SKM-1 treated with dmso at 0.1 percent for 144 hours (cell line): Measurements from ENCODE around the gene PTPRU.
A peak's percentile ranks its signal among the peaks of the same experiment; 100 is the strongest.
"Not testable (repeated sequence)": the region's sequence is repeated elsewhere in the genome, so short reads cannot be mapped to it uniquely, and the experiment has no call there.

Experiments used
- DNase-seq: peaks from one replicate; lab custom pipeline; 2025; ENCODE audit not compliant: unreplicated experiment; lab: John Stamatoyannopoulos, UW

PTPRU gene

DNA sequence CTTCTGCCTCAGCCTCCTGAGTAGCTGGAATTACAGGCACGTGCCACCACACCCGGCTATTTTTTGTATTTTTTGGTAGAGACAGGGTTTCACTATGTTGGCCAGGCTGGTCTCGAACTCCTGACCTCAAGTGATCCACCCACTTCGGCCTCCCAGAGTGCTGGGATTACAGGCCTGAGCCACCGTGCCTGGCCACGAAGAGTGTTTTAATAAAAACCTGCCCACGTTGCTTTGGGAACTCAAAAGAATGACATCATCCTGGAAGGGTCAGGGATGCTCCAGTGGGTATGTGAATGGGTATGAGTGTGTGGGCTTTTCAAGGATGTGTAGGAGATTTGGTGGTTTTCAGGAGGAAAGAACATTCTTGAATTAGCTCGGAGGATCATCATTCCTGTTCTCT is 78.4 kb downstream of the PTPRU start:
- DNase-seq: not testable (repeated sequence)

DNA sequence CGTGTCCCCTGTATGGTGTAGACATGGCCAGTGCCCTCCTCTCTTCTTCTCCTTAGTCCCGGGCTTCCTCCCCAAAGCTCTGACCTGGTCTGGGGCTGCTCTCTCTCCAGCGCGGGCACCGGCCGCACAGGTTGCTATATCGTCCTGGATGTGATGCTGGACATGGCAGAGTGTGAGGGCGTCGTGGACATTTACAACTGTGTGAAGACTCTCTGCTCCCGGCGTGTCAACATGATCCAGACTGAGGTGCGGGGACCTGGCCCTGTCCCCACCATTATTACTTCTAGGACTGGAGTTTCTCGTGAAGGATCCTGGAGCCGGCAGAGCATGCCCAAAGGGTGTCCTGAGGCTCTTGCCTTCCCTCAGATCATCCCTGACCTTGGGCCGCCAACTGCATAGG is 78.9 kb downstream of the PTPRU start:
- no peak for DNase-seq

DNA sequence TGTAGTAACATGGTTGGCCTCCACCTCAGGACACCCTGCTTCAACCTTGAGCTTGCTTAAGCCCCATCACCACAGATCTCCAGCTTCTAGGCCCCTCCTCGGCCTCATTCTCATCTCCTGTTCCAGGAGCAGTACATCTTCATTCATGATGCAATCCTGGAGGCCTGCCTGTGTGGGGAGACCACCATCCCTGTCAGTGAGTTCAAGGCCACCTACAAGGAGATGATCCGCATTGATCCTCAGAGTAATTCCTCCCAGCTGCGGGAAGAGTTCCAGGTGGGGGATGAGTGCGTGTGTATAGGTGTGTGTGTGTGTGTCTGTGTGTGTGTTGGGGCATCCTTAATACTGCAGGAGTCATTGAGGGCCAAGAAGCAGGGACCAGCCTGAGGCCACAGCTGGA is 79.6 kb downstream of the PTPRU start:
- DNase-seq: no peak

GRCh38 chr1:29317063-29317915 is 81.0 kb downstream of the PTPRU start:
- no peak for DNase-seq

DNA sequence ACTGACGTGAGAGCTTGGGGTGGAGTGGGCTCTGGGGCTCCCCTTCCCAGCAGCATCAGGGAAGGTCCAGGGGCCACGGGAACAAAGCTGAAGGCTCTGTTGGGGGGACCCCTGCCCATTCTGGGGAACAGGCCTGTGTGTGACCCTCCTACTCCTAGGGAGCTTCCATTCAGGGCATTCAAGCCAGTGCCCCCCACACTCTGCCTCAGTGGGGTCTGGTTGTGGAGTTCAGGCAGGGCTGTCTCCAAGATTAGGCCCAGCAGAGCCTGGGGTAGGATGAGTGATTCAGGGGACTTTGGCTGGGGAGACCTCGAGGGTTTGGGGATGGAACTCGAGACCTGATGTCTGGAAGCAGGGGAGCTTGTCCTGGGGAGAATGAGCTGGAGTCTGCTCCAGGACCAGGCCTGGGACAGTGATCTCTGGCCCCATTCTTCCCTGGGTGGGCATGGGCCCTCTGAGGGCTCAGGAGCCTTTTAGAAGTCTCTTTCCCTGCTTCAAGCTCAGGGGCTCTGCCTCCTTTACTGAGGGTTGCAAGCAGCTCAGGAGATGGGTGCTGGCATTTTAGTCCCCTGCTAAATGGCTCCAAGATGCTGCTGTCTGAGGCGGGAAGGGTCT is 81.7 kb downstream of the PTPRU start:
- DNase-seq: no peak

GRCh38 chr1:29318724-29319123 is 82.4 kb downstream of the PTPRU start:
- DNase-seq: no peak

- no peak for DNase-seq
Observed at GRCh38 chr1:29319300-29320110, 83.2 kb downstream of the PTPRU start.

GRCh38 chr1:29320156-29320940 is 84.0 kb downstream of the PTPRU start:
- DNase-seq: no peak

DNA sequence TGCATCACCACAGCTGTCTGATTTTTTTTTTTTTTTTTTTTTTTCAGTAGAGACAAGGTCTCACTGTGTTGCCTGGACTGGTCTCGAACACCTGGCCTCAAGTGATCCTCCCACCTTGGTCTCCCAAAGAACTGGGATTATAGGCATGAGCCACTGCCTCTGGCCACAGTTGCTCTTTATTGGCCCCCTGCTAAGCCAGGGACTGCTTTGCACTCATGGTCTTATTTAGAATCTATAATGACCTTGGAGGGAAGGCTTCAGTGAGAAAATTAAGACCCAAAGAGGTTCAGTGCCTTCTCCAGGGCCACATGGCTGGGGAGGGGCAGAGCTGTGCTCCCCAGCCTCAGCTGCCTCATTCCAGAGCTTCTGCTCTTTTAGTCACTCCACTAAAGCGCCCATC is 84.9 kb downstream of the PTPRU start:
- DNase-seq: no peak

GRCh38 chr1:29322147-29322694 is 85.9 kb downstream of the PTPRU start:
- no peak for DNase-seq

DNA sequence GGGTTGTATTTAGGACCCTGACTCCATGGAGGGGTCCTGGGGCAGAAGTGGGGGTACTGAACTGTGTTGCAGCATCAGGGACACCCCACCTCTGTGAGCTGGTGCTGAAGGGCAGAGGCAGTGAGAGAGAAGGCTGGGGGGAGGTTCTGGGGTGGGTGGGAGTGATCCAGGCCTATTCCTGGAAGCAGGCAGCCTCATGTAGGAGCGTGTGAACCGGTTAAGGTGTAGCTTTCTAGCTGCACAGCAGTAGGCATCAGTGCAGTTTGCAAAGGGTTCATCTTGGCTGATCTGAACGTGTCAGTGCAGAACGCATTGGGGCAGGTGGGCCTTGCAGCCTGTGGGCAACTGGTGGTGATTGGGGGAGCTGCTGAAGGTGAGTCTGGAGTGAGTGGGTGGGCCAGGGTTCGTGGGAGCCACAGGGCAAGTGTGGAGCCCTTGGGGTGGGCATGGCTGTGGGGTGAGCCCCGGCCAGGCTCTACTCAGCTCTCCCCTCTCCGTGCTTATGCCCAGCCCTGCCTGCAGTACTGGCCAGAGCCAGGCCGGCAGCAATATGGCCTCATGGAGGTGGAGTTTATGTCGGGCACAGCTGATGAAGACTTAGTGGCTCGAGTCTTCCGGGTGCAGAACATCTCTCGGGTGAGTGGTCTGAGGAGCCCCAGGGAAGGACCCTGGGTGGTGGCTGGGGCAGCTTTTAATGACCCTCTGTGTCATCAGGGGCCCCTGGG is 86.7 kb downstream of the PTPRU start:
- peak; percentile 93 for DNase-seq

DNA sequence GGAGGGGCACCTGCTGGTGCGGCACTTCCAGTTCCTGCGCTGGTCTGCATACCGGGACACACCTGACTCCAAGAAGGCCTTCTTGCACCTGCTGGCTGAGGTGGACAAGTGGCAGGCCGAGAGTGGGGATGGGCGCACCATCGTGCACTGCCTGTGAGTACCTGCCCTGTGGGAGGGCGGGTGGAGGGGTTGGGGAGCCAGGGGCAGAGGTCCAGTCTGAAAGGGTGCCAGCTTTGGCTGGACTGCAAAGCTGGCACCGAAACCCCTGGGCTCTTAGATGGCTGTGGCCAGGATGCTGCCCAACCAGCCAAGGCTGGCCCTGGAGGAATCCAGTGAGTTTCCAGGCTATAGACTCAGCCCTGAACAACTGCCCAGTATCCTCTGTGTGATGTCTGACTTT is 87.3 kb downstream of the PTPRU start:
- DNase-seq: no peak

GRCh38 chr1:29324202-29324601 is 87.9 kb downstream of the PTPRU start:
- DNase-seq: no peak

DNA sequence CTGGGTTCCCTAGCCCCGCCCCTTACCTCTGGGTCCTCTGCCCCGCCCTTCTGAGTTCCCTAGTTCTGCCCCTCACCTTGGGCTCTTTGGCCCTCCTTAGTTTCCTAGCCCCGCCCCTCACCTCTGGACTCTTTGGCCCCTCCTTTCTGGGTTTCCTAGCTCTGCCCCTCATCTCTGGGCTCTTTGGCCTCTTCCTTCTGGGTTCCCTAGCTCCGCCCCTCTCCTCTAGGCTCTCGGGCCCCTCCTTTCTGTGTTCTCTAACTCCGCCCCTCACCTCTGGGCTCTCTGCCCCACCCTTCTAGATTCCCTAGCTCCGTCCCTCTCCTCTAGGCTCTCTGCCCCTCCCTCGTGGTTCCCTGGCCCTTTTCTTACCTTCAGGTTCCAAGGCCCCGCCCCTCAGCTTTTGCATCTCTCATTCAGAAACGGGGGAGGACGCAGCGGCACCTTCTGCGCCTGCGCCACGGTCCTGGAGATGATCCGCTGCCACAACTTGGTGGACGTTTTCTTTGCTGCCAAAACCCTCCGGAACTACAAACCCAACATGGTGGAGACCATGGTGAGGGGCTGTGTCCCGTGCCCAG is 88.5 kb downstream of the PTPRU start:
- DNase-seq: no peak

GRCh38 chr1:29325675-29326074 is 89.4 kb downstream of the PTPRU start:
- DNase-seq: no peak

DNA sequence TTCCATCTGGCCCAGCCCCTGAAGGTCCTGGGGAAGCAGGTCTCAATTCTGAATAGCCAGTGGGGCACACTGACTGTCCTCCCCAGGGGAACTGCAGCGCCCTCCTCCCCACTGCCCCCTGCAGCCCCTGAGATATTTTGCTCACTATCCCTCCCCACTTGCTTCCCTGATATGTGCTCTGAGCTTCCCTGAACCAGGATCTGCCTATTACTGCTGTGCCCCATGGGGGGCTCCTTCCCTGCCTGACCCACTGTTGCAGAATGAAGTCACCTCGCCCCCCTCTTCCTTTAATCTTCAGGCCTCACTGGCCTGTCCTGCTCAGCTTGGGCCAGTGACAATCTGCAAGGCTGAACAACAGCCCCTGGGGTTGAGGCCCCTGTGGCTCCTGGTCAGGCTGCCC is 89.8 kb downstream of the PTPRU start:
- DNase-seq: no peak

DNA sequence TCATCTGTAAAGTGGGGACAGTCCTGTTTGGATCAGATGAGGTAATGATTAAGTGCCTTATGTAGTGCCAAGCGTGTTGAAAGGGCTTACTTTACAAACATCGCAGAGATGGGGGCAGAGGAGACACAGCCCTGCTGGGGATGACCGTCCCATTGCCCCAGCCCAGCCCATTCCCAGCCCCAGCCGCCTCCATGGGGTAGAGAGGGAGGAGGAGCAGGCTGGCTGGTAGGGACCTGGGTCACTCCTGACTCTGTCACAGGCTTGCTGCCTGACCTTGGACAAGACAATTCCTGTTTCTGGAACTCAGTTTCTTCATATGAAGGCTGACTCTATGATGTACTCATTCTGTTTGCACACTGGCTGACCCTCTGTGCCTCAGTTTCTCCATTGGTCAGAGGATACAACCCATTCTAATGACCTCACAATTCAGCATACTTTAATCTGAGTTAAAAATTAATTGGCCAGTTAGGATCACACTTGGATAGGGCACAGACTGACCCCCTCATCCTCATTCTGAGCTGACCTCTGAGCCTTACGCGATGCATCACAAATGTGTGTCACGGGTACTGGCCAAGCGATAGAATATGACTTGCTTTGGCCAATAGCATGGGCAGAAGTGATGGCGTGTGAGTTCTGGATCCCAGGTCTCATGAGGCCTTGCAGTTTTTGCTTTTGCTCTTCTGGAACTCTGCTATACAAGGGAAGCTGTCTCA is 91.1 kb downstream of the PTPRU start:
- no peak for DNase-seq

- no peak for DNase-seq
Observed at GRCh38 chr1:29329022-29329775, 92.9 kb downstream of the PTPRU start.
